ENCODE data around the gene TNF.
A peak's percentile ranks its signal among the peaks of the same experiment; 100 is the strongest.

Gene TNF

GRCh38 chr6:31575335-31575901, at the start of gene TNF:
TSS of gene TNF (plus strand) at chr6:31575565. CDS start at chr6:31575742, 177 bp downstream.
- DNase-seq (ENCODE audit: low spot score): no peak

DNA sequence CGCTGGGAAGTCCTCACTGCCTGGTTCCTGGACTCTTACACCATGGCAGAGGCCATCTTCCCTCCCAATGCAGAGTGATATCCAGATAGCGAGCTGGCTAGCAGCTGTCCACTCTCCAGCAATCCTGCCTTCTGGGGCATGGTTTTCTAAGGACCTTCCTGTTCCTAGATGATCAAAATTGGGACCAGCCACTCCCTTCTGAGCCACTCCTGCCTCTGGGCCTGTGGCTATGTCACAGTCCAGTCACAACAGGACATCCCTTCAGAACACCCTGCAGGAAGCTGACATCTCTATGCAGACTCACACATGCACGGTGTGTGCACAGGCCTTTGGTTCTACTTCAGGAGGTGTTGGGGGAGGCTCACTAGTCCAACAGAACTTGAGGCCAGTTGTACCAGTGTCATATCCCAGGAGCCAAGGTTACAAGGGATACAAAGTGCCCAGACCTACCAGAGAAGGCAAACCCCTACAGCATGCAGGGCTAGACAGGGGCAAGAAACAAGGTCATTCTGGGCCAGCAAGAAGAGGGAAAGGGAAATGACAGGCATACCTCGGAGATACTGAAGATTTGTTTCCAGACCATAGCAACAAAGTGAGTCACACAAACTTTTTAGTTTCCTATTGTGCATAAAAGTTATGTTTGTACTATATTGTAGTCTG, 49.3 kb upstream of the TNF start:
- no peak for DNase-seq (ENCODE audit: low spot score)

- DNase-seq (ENCODE audit: low spot score): no peak
These were observed 47.0 kb upstream of the TNF start for GRCh38 chr6:31528307-31528777.

GRCh38 chr6:31528821-31529328, 46.5 kb upstream of the TNF start, which contains the start of gene MCCD1:
TSS of gene MCCD1 (plus strand) at chr6:31528962. CDS start at chr6:31529015, 53 bp downstream.
- no peak for DNase-seq (ENCODE audit: low spot score)

DNA sequence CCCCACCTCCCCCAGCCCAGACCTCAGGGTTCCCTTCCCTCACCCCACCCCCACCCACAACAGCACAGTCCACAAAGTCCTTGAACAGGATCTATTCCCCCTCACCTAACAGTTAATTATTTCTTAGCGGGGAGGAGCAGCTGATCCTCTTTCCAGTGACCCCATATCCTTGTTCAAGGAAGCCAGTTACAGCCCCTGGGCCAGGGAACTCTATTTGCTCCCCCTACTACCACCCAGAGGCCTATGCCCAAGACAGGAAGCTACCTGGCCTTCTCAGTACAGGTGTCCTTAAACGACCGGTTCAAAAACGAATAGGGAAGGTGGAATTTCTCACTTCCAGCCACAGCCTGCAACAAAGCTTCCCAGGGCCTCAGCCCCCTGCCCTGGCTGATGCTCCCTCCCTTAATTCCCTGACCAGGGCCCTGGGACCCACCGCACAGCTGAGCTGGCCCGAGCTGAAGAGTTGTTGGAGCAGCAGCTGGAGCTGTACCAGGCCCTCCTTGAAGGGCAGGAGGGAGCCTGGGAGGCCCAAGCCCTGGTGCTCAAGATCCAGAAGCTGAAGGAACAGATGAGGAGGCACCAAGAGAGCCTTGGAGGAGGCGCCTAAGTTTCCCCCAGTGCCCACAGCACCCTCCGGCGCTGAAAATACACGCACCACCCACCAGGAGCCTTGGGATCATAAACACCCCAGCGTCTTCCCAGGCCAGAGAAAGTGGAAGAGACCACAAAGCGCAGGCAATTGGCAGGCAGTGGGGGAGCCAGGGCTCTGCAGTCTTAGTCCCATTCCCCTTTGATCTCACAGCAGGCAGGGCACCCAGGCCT, 45.8 kb upstream of the TNF start:
- no peak for DNase-seq (ENCODE audit: low spot score)

DNA sequence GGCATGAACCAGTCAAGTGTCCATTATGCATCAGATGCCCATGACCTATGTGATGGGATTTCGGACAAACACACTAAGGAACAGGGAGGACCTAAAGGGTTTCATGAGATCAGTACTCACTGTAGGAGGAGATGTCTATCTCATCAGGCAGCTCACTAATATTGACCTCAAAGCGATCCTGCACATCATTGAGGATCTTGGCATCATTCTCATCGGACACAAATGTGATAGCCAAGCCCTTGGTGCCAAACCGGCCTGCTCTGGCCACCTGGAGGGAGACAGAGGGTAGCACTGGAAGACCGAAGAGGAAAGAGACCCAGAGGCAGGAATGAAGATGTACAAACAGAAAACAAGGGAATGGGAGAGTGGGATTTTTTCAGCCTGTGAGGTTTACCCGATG, 44.7 kb upstream of the TNF start:
- DNase-seq (ENCODE audit: low spot score): no peak

DNA sequence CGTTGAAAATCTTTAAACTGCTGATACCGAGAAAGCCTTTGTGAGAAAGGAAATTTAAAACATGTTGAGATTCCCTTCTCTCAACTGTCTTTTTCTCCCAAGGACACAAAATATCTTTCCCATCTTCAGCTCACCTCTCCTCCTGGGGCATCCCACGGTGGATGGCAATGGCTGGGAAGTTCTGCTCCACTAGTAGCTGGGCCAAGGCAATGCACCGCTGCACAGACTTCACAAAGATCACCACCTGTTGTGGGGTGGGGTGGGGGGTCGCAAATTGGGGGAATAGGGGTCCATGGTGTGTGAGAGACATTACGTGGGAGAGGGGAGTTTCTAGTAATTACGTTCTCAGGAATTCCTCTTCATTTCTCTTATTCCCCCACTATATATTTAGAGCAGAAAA, 44.2 kb upstream of the TNF start:
- DNase-seq (ENCODE audit: low spot score): no peak

DNA sequence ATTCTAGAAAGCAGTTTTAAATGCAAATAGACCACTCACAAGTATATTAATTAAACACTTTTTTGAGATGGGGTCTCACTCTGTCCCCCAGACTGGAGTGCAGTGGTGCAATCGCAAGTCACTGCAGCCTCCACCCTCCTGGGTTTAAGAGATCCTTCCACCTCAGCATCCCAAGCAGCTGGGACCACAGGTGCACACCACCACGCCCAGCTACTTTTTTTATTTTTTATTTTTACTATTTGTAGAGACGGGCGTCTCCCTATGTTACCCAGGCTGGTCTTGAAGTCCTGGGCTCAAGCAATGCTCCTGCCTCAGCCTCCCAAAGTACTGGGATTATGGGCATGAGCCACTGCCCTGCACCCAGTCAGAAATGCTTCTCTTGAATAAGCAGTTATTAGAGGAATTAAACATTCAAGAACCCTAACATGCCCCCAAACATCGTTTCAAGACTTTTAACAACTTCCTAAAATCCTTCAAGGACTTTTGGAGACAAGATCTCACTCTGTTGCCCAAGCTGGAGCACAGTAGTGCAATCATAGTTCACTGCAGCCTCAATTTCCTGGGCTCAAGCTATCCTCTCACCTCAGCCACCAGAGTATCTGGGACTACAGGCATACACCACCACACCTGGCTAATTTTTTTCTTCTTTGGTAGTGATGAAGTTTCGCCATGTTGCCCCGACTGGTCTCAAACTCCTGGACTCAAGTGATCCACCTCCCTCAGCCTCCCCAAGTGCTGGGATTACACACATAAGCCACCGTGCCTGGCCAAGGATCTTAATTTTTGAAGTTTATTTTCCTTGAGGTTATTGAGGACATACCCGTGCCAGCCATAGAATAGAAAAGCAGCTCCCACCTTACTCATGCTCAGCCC, 43.4 kb upstream of the TNF start:
- no peak for DNase-seq (ENCODE audit: low spot score)

- DNase-seq (ENCODE audit: low spot score): no peak
These were observed 42.5 kb upstream of the TNF start for GRCh38 chr6:31532644-31533454.

DNA sequence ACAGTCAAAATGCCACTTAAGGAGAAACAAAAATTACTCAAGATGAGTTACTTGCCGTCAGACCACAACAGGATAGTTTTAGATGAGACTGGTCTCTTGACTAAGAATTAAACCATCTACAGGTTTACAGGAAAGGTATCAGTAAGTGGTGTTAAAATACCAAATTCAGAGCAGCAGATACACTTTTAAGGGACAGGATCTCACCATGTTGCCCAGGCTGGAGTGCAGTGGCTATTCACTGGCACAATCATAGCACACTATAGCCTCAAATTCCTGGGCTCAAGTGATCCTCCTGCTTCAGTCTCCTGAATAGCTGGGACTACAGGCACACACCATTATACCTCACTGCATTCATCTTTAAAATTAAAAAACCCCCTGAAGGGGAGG, 41.9 kb upstream of the TNF start:
- no peak for DNase-seq (ENCODE audit: low spot score)

DNA sequence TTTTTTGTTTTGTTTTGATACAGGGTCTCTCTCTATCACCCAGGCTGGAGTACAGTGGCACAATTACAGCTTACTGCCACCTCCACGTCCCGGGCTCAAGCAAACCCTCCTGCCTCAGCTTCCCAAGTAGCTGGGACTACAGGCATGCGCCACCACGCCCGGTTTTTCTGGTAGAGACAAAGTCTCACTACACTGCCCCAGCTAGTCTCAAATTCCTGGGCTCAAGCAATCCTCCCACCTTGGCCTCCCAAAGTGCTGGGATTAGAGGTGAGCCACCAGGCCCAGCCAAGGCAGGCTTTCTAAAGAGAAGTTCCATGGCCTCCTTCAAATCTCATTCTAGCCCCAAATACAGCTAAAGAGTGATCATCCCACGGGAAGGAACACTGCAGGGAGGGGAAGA, 41.4 kb upstream of the TNF start:
- DNase-seq (ENCODE audit: low spot score): no peak

DNA sequence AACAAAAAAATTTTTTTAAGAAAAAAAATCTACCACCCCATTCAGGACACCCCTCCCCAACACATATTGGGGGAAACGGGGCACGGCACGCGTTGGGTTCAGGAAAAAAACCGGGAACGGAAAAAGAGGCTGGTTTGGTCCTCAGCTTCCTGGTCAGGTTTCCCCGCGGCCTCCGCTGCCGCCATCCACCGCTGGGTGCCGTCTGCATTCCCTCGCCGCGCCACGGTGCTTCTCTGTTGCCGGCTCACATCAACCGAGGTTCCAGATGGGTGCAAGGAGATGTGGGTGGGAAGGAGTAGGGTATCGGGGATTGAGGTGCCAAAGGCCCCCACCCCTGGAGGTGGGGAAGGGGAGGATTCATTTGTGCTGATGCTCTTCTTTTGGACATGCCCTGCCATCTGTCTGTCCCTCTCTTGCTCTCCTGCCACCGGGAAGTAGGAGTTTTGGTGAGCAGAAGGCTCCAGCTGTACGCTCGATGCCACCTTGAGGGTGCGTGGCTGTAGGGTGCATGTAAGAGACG, 40.8 kb upstream of the TNF start:
- no peak for DNase-seq (ENCODE audit: low spot score)

- DNase-seq (ENCODE audit: low spot score): no peak
These were observed 39.6 kb upstream of the TNF start for GRCh38 chr6:31535538-31536324.

- no peak for DNase-seq (ENCODE audit: low spot score)
These were observed 36.5 kb upstream of the TNF start for GRCh38 chr6:31538805-31539400.

DNA sequence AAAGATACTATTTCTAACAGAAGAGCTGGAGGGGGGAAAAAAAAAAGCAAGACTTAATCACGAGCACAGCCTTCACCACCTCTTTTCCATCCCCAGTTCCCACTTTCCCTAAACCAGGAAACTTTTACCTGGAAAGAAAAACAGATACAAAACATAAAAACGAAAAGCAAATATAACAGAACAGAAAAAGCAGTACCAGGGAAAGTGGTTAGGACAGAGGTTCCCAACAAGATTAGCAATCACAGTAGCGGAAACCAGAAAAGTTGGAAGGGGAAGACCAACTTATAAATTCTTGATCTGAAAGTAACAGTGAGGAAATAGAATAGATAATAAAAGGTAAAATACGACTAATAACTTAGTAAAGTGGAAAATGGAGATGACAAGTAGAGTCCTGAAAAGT, 34.7 kb upstream of the TNF start:
- no peak for DNase-seq (ENCODE audit: low spot score)

DNA sequence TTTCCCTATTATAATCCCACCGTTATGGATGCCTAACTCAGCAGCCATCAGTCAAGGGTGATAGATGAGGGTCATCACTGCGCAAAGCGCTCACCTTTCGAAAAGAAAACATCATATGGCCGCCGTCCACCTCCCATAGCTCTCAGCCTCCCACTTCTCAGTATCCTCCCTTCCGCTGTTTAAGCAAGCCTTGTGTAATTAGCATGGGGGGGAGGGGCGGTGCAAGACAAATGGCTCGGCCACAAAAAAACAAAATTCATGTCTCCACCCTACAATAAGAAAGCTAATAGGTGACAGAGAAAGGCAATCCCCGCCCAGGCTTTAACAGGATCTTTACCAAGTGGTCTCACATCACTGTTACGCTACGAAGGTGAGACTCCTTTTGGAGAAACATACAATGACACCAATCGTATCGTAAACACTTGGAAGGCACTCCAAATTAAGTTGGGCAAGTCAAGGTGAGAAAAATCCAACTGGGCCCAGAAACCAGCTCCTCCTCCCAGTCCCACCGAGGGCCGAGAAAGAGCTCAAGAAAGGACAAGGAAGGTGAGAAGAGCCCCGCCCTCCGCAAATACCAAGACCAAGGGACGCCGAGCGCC, 34.2 kb upstream of the TNF start:
- DNase-seq (ENCODE audit: low spot score): peak; percentile 38

GRCh38 chr6:31541658-31542521, 33.5 kb upstream of the TNF start, which contains the start of gene DDX39B:
TSS of gene DDX39B (minus strand) at chr6:31542003. CDS start at chr6:31540532, 1,471 bp downstream.
- DNase-seq (ENCODE audit: low spot score): peak; percentile 69

DNA sequence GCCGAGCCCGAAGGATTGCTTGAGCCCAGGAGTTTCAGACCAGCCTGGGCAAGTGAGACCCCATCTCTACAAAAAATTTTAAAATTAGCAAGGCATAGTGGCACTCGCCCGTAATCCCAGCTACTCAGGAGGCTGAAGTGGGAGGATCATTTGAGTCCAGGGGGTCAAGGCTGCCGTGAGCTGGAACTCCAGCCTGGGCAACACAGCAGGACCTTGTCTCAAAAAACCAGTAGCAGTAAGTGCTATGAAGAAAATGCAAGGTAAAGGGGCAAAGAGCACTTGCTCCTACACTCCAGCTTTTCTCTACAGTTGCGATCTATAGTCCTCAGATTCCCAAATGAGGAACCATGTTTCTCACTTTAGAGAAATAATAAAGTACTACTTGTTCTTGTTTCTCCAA, 31.7 kb upstream of the TNF start:
- DNase-seq (ENCODE audit: low spot score): no peak

Measured in HuH-7.5 (cell line).